Panc1 (cell line): ENCODE results near the gene PTPRF. TPM values are rescaled to one million over a fixed set of nuclear protein-coding genes. Genes with fewer than 3 reads are reported as not detected.

Experiments
- ATAC-seq: fragments of 200-7000 bp; cut with Tn5 transposase; 2 replicates; pipeline ENCODE4 v1.9.1; 2020; ENCODE audit warnings: mild to moderate bottlenecking, moderate library complexity
- BruUV-seq: library from RNA; stranded (reverse); fragments of 400-500 nt; replicated peaks from 2 replicates; lab custom pipeline; 2021; lab: Mats Ljungman, UMichigan
- CTCF ChIA-PET: fragments of 300-600 bp; sonication (Branson Sonifier 250); formaldehyde crosslinking; loops from one replicate; lab custom pipeline; 2022; ENCODE audit warnings: antibody characterized with exemption; lab: Charles Lee
- POLR2A ChIA-PET: fragments of 300-600 bp; sonication (Branson Sonifier 250); formaldehyde crosslinking; loops from one replicate; lab custom pipeline; 2022; ENCODE audit warnings: antibody characterized with exemption; lab: Charles Lee
- DNase-seq: peaks from one replicate; pipeline ENCODE4 v3.0.0-alpha.2; 2010; ENCODE audit warnings: low read depth, low spot score
- H3K27ac ChIP-seq: 2 replicates; pipeline ENCODE4 v1.5.1; 2011; ENCODE audit warnings: mild to moderate bottlenecking, low read length, inconsistent platforms
- H3K27me3 ChIP-seq: fragments of 200-500 bp; sonication (Bioruptor generic); 2 replicates; pipeline ENCODE4 v1.6.0; 2014; ENCODE audit warnings: low read length, inconsistent platforms; ENCODE audit not compliant: control insufficient read depth, insufficient read depth
- H3K36me3 ChIP-seq: fragments of 200-500 bp; sonication (Bioruptor generic); 2 replicates; pipeline ENCODE4 v1.5.1; 2014; ENCODE audit warnings: inconsistent platforms, mild to moderate bottlenecking, low read length, moderate library complexity; ENCODE audit not compliant: control insufficient read depth, insufficient read depth
- H3K4me1 ChIP-seq: 2 replicates; pipeline ENCODE4 v1.5.1; 2011; ENCODE audit warnings: inconsistent platforms, mild to moderate bottlenecking, low read length, moderate library complexity; ENCODE audit not compliant: control insufficient read depth, insufficient read depth
- H3K4me3 ChIP-seq, 2 experiments: 2 replicates each; pipeline ENCODE4 v1.5.1; 2011 to 2012; ENCODE audit warnings: low read depth in 2 of 2, low read length in 2 of 2, mild to moderate bottlenecking in 2 of 2, inconsistent platforms in 1 of 2, moderate library complexity in 1 of 2
- H3K9me3 ChIP-seq: fragments of 200-500 bp; sonication (Bioruptor generic); 2 replicates; pipeline ENCODE4 v1.5.1; 2014; ENCODE audit warnings: low read depth, mild to moderate bottlenecking, inconsistent platforms, low read length, moderate library complexity; ENCODE audit not compliant: control insufficient read depth, insufficient read depth
- POLR2AphosphoS5 ChIP-seq: IDR thresholded peaks from 2 replicates; pipeline ENCODE4 v1.6.1; 2012; ENCODE audit warnings: mild to moderate bottlenecking, low read depth, low read length, moderate library complexity
- SIN3A ChIP-seq: IDR thresholded peaks from 2 replicates; pipeline ENCODE4 v1.6.1; 2012; ENCODE audit warnings: low read depth, mild to moderate bottlenecking, low read length, moderate library complexity, borderline replicate concordance; ENCODE audit not compliant: insufficient read depth
- TCF7L2 ChIP-seq: IDR thresholded peaks from 2 replicates; pipeline ENCODE4 v1.6.1; 2011; ENCODE audit warnings: mild to moderate bottlenecking, low read depth, low read length, inconsistent platforms
- in situ Hi-C: cut with HindIII; loops from 2 replicates; pipeline ENCODE4 v1.10.0; 2016; ENCODE audit warnings: low sequenced_read_pairs, low pct_unique_long_range_greater_than_20kb
- intact Hi-C: fragments of 100-400 bp; cut with micrococcal nuclease; formaldehyde crosslinking; loops from one replicate; pipeline ENCODE4 v1.10.0; 2022; ENCODE audit not compliant: unreplicated experiment
- total RNA-seq: library from RNA; stranded (reverse); gene quantifications from one replicate; pipeline ENCODE4 v1.2.1, GENCODE V29; 2021; ENCODE audit not compliant: unreplicated experiment
- TF ChIP-seq, protein P1 (sequence below), 2 experiments: IDR thresholded peaks; 2 replicates each; pipeline ENCODE4 v1.6.1; 2011 to 2012; ENCODE audit warnings: low read depth in 2 of 2, control low read depth in 1 of 2, low read length in 1 of 2, mild to moderate bottlenecking in 1 of 2, moderate library complexity in 1 of 2; ENCODE audit not compliant: insufficient read depth in 1 of 2
- TF ChIP-seq, protein P2 (sequence below): fragments of 450-650 bp; IDR thresholded peaks from 2 replicates; pipeline ENCODE4 v1.5.1; 2017; ENCODE audit warnings: mild to moderate bottlenecking

The PTPRF gene
- total RNA-seq, 1 experiment from 2014 or later = 77.5 TPM

DNA sequence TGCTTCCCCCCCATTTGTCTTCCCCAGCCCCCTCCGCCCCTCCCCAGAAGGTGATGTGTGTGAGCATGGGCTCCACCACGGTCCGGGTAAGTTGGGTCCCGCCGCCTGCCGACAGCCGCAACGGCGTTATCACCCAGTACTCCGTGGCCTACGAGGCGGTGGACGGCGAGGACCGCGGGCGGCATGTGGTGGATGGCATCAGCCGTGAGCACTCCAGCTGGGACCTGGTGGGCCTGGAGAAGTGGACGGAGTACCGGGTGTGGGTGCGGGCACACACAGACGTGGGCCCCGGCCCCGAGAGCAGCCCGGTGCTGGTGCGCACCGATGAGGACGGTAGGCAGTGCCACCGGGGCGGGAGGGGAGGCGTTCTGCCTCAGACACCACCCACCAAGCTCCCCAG, 67.0 kb downstream of the PTPRF start:
- Histone ChIP-seq H3K27me3 (no peaks in the 10 kb centered on the region), H3K9me3 (no peaks in the 10 kb centered on the region), H3K36me3 (no peaks in the 10 kb centered on the region), H3K4me1 (no peaks in the 10 kb centered on the region), H3K27ac (no peak overlapping the region), H3K4me3 (no peak overlapping the region)
- BruUV-seq = no TSS peak
- CTCF ChIA-PET = no interaction called here
- intact Hi-C loops = no loop called here
- ATAC-seq (no peak), DNase-seq (no peak)
- in situ Hi-C loops = no loop called here
- TF ChIP-seq, protein P1, sequence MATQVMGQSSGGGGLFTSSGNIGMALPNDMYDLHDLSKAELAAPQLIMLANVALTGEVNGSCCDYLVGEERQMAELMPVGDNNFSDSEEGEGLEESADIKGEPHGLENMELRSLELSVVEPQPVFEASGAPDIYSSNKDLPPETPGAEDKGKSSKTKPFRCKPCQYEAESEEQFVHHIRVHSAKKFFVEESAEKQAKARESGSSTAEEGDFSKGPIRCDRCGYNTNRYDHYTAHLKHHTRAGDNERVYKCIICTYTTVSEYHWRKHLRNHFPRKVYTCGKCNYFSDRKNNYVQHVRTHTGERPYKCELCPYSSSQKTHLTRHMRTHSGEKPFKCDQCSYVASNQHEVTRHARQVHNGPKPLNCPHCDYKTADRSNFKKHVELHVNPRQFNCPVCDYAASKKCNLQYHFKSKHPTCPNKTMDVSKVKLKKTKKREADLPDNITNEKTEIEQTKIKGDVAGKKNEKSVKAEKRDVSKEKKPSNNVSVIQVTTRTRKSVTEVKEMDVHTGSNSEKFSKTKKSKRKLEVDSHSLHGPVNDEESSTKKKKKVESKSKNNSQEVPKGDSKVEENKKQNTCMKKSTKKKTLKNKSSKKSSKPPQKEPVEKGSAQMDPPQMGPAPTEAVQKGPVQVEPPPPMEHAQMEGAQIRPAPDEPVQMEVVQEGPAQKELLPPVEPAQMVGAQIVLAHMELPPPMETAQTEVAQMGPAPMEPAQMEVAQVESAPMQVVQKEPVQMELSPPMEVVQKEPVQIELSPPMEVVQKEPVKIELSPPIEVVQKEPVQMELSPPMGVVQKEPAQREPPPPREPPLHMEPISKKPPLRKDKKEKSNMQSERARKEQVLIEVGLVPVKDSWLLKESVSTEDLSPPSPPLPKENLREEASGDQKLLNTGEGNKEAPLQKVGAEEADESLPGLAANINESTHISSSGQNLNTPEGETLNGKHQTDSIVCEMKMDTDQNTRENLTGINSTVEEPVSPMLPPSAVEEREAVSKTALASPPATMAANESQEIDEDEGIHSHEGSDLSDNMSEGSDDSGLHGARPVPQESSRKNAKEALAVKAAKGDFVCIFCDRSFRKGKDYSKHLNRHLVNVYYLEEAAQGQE (IDR thresholded peaks at IDR 0.05; ENCODE audit: insufficient read depth in 1 of 2, low read depth in 2 of 2, low read length in 1 of 2) = no peak
- TF ChIP-seq, protein P2, sequence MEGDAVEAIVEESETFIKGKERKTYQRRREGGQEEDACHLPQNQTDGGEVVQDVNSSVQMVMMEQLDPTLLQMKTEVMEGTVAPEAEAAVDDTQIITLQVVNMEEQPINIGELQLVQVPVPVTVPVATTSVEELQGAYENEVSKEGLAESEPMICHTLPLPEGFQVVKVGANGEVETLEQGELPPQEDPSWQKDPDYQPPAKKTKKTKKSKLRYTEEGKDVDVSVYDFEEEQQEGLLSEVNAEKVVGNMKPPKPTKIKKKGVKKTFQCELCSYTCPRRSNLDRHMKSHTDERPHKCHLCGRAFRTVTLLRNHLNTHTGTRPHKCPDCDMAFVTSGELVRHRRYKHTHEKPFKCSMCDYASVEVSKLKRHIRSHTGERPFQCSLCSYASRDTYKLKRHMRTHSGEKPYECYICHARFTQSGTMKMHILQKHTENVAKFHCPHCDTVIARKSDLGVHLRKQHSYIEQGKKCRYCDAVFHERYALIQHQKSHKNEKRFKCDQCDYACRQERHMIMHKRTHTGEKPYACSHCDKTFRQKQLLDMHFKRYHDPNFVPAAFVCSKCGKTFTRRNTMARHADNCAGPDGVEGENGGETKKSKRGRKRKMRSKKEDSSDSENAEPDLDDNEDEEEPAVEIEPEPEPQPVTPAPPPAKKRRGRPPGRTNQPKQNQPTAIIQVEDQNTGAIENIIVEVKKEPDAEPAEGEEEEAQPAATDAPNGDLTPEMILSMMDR = no peak
- no peak for TF ChIP-seq POLR2AphosphoS5
- no peak for TF ChIP-seq SIN3A
- TF ChIP-seq TCF7L2 = no peak
- POLR2A ChIA-PET = no interaction called here

DNA sequence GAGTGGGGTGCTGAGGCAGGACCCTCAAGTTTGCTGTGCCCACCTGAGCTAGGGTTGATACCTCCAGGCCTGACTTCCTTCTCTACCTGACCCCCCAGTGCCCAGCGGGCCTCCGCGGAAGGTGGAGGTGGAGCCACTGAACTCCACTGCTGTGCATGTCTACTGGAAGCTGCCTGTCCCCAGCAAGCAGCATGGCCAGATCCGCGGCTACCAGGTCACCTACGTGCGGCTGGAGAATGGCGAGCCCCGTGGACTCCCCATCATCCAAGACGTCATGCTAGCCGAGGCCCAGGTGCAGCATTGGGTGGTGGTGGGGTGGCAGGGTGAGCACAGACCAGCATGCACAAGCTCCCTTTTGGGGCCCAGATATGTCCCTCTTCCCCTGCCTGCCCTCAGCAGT, 67.9 kb downstream of the PTPRF start:
- no TSS peak for BruUV-seq
- intact Hi-C loops = no loop called here

More for the DNA sequence above, 67.9 kb downstream of the PTPRF start:
- H3K27ac ChIP-seq = no peak overlapping the region
- POLR2A ChIA-PET = no interaction called here
- no peaks in the 10 kb centered on the region for H3K27me3 ChIP-seq
- DNase-seq (no peak), ATAC-seq (no peak)
- in situ Hi-C loops = no loop called here
- TF ChIP-seq POLR2AphosphoS5 (no peak), TCF7L2 (no peak)
- TF ChIP-seq, protein P1 (IDR thresholded peaks at IDR 0.05; ENCODE audit: insufficient read depth in 1 of 2, low read depth in 2 of 2, low read length in 1 of 2) = no peak
- CTCF ChIA-PET = no interaction called here
- H3K9me3 ChIP-seq = no peaks in the 10 kb centered on the region
- H3K4me1 ChIP-seq = no peaks in the 10 kb centered on the region
- H3K36me3 ChIP-seq = no peaks in the 10 kb centered on the region
- no peak overlapping the region for H3K4me3 ChIP-seq
